NK-92 treated with Interleukin-12 subunit alpha and Interleukin-12 subunit beta, amount 100 ng/mL, for 24 hours (cell line): ENCODE results near the gene PTK7.
"Not testable (repeated sequence)": the region's sequence is repeated elsewhere in the genome, so short reads cannot be mapped to it uniquely, and the experiment has no call there.

Source experiments
- DNase-seq: peaks from one replicate; lab custom pipeline; 2025; lab: John Stamatoyannopoulos, UW

Gene PTK7

DNA sequence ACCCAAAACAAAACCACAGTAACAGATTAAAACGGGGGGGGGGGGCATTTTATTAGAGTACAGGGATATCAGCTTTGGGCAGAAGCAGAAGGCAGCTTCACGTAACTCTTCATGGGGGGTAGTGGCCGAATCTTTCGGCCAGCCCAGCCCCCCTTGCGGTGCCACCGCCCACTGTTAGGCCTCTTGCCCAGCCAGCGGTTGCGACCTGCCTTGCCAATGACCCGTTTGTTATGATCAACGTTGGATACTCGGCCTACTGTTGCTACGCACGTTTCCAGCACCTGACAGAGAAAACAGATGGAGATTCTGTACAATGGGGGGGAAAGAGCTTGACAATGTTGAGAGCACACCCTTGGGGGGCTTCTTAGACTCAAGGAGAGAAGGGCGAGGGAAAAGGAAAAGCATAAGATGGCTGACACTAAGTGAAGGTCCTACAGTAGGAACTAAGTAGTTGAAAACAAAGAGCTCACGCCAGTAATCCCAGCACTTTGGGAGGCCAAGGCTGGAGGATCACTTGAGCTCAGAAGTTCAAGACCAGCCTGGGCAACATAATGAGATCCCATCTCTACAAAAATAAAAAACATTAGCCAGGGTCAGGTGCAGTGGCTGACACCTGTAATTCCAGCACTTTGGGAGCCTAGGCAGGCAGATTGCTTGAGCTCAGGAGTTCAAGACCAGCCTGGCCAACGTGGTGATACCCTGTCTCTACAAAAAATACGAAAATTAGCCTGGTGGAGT, 21.7 kb upstream of the PTK7 start:
- DNase-seq = no peak

DNA sequence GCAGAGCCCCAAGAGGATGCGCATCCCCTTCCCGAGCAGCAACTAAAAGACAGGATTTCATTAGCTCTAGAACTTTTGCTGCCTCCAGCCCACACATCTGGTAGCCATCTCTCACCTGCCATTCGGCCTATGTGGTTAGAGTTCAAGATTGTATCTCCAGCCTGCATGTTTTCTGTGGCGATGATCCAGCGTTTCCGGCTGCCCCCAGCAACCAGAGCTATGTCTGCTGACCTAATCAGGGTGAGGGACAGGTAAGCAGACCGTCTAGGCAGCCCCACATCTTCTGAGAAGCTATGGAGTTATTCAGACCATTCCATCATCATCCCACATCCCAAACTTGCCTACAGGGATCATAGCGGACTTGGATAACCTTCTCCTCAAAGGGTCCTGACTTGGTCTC, 20.1 kb upstream of the PTK7 start:
- DNase-seq = no peak

- no peak for DNase-seq
Observed at GRCh38 chr6:43058531-43058930, 17.6 kb upstream of the PTK7 start.

- peak; percentile 97 for DNase-seq
Observed at GRCh38 chr6:43059168-43060033, 16.7 kb upstream of the PTK7 start, which contains the start of the genes KLC4 and MRPL2. TSS of gene KLC4 (plus strand) at chr6:43059631. CDS start at chr6:43061336, 1,705 bp downstream. TSS of gene MRPL2 (minus strand) at chr6:43059434. CDS start at chr6:43059381, 53 bp downstream.

GRCh38 chr6:43060034-43060754, 15.9 kb upstream of the PTK7 start:
- no peak for DNase-seq

GRCh38 chr6:43060755-43061633, 15.1 kb upstream of the PTK7 start:
- no peak for DNase-seq

DNA sequence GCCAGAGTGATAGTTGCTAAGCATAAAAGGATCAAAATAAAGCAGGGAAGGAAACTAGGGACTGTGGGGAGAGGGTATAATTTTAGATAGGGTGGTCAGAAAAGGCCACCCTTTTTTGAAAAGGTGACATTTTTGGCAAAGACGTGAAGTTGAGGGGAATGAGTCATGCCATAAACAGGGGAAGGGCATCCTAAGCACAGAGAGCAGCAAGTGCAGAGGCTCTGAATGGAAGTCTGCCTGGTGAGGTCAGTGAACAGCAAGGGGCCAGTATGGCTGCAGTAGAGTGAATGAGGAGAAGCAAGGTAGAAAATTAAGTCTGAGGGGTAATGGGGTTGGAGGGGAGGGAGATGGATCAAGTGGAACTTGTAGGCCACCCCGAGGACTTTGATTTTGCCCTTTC, 14.3 kb upstream of the PTK7 start:
- no peak for DNase-seq

GRCh38 chr6:43062818-43063217, 13.3 kb upstream of the PTK7 start:
- DNase-seq = no peak

DNA sequence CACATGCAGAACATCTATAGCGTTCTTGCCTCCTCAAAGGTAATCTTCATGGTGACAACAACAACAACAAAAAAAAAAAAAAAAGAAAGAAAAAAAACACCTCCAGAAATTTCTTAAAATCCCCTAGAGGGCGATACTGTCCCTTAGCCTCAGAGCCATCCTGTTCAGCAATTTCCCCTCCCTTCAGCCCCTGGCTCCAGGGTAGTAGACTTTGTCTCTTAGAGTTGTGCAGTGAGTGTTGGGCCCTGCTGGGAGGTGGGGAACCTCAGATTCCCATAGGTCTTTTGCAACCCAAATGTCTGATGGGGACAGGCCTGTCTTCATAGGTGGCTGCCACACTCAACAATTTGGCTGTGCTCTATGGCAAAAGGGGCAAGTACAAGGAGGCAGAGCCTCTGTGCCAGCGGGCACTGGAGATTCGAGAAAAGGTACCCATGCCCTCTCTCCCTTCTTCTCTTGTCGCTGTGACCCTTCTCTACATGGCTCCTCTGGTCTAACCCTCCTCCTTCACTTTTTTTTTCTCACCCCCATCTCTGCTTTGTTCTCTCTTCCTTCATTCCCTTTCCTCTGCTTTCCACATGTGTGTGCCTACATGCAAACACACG, 6.0 kb upstream of the PTK7 start:
- no peak for DNase-seq

DNA sequence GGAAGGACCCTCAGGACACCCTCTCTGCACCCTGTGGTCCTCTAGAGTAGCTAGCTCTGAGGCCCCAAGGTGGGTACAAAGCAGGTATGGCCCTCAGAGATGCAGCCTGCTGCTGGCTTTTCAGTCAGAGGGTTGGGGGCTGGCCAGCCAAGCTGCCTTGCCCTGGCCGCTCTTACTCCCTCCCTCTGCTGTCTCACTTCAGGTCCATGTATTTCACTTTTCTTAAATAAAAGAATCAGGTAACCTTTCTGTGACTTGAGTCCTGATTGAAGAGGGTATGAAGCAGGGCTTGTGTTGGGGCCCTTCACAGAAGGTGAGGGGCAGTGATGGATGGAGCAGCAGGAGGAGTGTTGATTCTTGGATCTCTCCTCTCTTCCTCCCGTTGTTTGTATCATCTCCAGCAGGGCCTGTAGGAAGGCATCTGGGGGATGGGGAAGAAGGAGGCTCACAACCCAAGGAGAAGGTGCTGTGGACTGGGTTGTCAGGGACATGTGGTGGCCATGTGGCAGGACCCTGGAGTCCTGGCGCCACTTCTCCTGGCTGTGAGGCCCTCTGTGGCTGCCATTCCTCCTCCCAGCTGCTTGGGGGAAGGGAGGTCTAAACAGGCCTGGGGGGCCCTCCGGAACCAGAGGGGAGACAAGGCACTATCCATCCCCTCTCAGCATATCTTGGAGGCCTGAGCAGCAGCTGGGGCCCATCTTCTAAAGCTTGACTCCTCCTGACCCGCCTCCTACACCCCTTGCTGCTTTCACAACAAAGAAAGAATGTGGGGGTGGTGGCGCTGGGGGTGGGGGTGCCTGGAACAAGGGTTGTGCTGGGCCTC, 1.1 kb upstream of the PTK7 start:
- DNase-seq = no peak

GRCh38 chr6:43076464-43077332, 584 bp downstream of the PTK7 start:
- DNase-seq = no peak

DNA sequence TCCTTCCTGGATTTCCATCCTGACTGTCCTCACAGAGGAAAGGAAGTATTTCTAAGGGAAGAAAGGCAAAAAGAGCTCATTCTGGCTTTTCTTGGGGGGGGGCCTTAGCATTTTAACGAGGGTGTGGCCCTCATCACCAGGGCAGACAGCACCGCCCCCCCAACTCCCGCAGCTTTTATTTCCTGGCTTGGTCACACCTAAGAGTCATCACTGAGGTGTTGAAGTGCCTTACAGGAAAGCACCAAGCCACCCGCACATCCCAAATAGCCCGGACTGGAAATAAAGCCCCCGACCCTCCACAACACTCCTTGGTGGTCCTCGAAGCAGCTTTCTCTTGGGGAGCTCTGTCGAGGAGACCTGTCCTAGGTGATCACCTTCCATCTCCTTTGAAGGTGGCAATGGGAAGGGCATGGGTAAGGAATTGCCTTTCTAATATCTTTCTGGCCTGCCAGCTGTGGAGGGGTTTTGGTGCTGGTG, 1.3 kb downstream of the PTK7 start:
- DNase-seq = no peak

DNA sequence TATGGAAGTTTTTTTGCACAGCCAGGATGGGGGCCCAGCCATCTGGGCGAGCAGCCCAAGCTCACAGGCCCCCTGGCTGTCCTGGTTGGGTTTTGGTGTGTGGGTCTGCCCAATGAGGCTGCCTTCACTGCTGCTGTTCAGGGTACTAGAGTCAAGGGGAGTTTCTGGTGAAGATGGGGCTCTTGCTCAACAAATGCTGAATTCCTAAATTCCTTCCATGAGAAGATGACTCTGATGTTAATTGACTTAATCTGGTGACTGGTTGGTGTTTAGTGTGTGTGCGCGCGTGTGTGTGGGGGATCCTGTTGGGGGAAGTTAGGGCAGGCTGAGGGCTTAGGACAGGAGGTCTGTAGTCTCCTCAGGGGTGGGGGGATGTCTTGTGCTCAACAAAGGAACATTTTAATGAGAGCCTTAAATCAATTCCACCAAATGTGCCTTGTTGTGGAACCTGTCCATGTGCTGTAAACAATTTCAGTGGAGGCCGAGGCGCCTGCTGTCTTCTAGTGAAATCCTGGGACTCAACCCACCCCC, 1.9 kb downstream of the PTK7 start:
- DNase-seq = no peak

- DNase-seq = no peak
Observed at GRCh38 chr6:43078691-43079090, 2.6 kb downstream of the PTK7 start.

DNA sequence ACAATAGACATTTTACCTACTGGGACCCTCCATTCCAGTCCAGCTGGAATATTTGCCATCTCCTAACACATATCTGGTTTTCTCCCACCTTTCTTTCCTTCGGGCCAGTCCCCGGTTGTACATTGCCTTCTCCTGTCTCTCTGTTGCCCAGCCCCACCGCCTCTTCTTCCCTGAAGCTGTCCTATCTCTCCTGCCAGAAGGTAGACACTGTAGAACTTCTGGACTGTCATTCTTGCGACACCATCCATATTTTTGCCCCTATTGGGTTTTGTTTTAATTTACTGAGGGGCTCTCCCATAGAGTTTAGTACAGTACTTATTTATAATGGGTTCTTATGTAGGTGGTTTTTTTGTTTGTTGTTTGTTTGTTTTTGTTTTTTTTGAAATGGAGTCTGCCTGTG, 4.9 kb downstream of the PTK7 start:
- DNase-seq = no peak

- DNase-seq = not testable (repeated sequence)
Observed at GRCh38 chr6:43081922-43082321, 5.8 kb downstream of the PTK7 start.

- no peak for DNase-seq
Observed at GRCh38 chr6:43082806-43083655, 6.9 kb downstream of the PTK7 start.
